AG09319 (cell line): Measurements from ENCODE around the gene EWSR1.

Experiments
- DNase-seq: peaks from one replicate; pipeline ENCODE4 v3.0.0-alpha.2; 2010; ENCODE audit warnings: low read depth; ENCODE audit errors: extremely low read depth
- CTCF ChIP-seq: IDR thresholded peaks from 2 replicates; pipeline ENCODE4 v1.5.1; 2011; ENCODE audit warnings: low read depth, mild to moderate bottlenecking, inconsistent platforms, low read length, moderate library complexity

Gene EWSR1

DNA sequence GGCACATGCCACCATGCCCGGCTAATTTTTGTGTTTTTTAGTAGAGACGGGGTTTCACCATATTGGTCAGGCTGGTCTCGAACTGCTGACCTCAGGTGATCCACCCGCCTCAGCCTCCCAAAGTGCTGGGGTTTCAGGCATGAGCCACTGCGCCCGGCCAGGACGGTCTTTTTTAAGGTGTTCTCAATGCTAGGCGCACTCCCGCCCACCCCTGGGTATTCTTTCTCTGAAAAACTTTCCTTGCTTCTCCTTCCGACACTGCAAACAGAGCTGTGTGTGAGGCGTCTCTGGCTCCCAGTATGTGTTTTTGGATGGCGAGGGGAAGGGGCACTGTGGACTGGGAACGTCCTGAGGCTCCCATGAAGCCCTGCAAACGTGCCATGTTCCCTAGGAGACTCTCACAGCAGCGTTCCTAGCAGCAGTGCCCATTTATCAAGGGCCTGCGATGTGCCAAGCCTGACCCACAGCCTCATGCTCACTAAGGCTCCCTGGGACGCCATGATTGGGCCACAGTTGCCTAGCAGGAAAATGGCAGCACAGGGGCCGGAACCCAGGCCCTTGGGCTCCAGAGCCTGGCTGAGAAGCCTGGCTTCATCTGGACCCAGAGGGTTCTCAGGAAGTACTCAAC is 49.9 kb downstream of the EWSR1 start:
- TF ChIP-seq CTCF: no peak
- DNase-seq: no peak

DNA sequence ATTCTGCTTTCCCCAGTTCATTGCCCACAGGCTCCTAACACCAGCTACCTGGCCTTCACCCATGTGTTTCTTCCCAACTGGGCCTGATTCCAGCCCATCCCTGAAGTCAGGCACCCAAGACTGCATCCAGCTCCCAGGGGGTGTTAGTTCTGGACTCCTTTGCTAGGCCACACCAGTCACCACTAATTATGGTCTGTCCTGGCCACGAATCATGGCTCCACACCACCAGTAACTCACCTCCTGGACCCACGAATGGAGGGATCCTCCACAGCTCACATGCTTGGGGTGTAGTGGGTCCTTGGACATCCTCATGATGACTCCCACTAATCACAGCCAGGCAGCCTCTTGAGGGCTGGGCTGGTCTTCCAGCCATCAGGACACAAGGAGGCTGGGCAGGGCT is 51.0 kb downstream of the EWSR1 start:
- TF ChIP-seq CTCF: no peak
- no peak for DNase-seq

DNA sequence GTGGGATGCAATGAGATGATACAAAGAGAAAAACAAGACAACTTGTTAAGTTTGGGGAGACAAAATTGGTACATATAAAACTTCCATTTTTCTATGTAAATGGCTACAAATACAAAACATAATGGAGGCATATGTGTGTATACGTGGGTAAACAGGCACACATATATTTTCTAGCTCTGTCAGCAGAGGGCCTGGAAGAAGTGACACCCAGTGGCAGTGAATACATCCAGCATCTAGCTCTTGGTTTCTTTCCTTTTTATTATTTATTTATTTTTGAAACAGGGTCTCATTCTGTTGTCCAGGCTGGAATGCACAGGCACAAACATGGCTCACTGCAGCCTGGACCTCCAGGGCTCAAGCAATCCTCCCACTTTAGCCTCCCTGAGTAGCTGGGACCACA is 52.5 kb downstream of the EWSR1 start:
- TF ChIP-seq CTCF: no peak; the same call in none of the 2 replicates
- no peak for DNase-seq

DNA sequence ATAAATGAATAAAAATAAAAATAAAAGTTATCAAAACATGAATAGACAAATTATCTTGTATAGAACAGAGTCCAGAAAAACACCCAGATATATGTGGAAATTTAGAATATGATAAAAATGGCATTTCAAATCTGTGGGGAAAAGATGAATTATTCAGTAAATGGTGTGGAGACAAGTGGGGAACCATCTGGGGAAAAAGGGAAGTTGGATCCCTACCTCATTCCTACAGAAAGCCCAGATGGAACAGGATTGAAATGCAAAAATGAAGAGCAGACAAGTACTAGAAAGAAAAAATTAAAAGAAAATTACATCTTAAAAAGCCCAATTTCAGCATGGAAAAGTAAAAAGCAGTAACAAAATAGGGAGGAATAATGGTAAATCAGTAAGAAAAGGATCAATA is 55.6 kb downstream of the EWSR1 start:
- no peak for DNase-seq
- no peak for TF ChIP-seq CTCF

DNA sequence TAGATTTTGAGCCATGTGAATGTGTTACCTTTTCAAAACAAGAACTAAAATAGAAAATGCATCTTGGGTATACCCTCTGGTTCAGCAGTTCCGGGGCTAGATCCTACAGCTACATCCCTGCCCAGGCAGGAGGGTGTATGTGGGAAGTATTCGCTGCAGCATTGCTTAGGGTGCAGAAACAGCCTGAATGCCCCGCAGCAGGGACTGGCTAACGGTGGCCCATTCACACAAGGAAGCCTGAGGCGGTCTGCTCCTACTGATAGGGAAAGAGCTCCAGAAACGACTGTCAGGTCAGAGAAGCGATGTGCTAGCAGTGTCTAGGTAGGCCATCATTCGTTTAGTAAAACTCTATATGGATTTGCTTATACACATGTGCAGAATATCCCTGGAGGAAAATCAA is 57.3 kb downstream of the EWSR1 start:
- no peak for TF ChIP-seq CTCF

GRCh38 chr22:29325785-29326315 is 57.8 kb downstream of the EWSR1 start:
- no peak for DNase-seq
- TF ChIP-seq CTCF: no peak

More for the DNA sequence above, 57.3 kb downstream of the EWSR1 start:
- no peak for DNase-seq

- TF ChIP-seq CTCF: no peak
- no peak for DNase-seq
Measured at GRCh38 chr22:29326481-29326880, 58.4 kb downstream of the EWSR1 start.
